Thyroid gland (tissue), 4 donors: ENCODE measurements around the gene ZZZ3. TPM values are rescaled to one million over a fixed set of nuclear protein-coding genes. Genes with fewer than 3 reads are reported as not detected.

Experiments used
- DNase-seq, 2 donors: peaks; one replicate each; pipeline ENCODE4 v3.0.0-alpha.2; 2019
- H3K27ac ChIP-seq, 3 donors: fragments of 200-600 bp; sonication (generic); 1 replicate in 2 of 3; 2 replicates in 1 of 3; pipeline ENCODE4 v1.5.1; 2016 to 2019; ENCODE audit warnings: mild to moderate bottlenecking in 1 of 3, moderate library complexity in 1 of 3
- H3K27me3 ChIP-seq: fragments of 200-600 bp; sonication (generic); one replicate; pipeline ENCODE4 v1.5.1; 2019
- H3K36me3 ChIP-seq, 2 donors: fragments of 200-600 bp; sonication (generic); one replicate each; pipeline ENCODE4 v1.5.1; 2016 to 2019
- H3K4me1 ChIP-seq, 2 donors: fragments of 200-600 bp; sonication (generic); one replicate each; pipeline ENCODE4 v1.5.1; 2017 to 2019
- H3K4me3 ChIP-seq, 3 donors: fragments of 200-600 bp; sonication (generic); replicated peaks in 1 of 3; 1 replicate in 2 of 3; 2 replicates in 1 of 3; pipeline ENCODE4 v1.5.1; 2016; ENCODE audit warnings: mild to moderate bottlenecking in 1 of 3
- H3K9me3 ChIP-seq: fragments of 200-600 bp; sonication (generic); one replicate; pipeline ENCODE4 v1.5.1; 2017
- POLR2A ChIP-seq, 2 donors: fragments of 450-650 bp; IDR thresholded peaks; one replicate each; pipeline ENCODE4 v1.6.1; 2017; ENCODE audit warnings: antibody characterized with exemption in 2 of 2, mild to moderate bottlenecking in 2 of 2, moderate library complexity in 1 of 2
- whole genome bisulfite sequencing, 2 donors: methylation state at CpG; one replicate each; pipeline ENCODE4 v1.1.5; 2017; 5-methylcytosine and 5-hydroxymethylcytosine counted together
- intact Hi-C: fragments of 100-400 bp; cut with DNase I; formaldehyde crosslinking; loops from one replicate; pipeline ENCODE4 v1.15.1; 2023
- small RNA-seq: library from RNA; depleted of rRNA; stranded (forward); fragments of <200 nt; gene quantifications from one replicate; pipeline ENCODE3, GENCODE V24; 2016
- total RNA-seq, 4 donors: library from RNA; depleted of rRNA; stranded (reverse); fragments of >200 nt; gene quantifications; one replicate each; pipeline ENCODE4 v1.2.3, GENCODE V29; 2016
- TF ChIP-seq, protein P1 (sequence below), 6 experiments: fragments of 200-600 bp in 3 of 6; fragments of 450-650 bp in 3 of 6; sonication (generic) in 3 of 6; IDR thresholded peaks; one replicate each; pipeline ENCODE4 v1.5.1; 2016 to 2019; ENCODE audit warnings: antibody characterized with exemption in 6 of 6, mild to moderate bottlenecking in 2 of 6, inconsistent platforms in 1 of 6, moderate library complexity in 1 of 6

ZZZ3 gene
- total RNA-seq, 4 donors from 2014 or later, result 114 to 178 (median 118) TPM

DNA sequence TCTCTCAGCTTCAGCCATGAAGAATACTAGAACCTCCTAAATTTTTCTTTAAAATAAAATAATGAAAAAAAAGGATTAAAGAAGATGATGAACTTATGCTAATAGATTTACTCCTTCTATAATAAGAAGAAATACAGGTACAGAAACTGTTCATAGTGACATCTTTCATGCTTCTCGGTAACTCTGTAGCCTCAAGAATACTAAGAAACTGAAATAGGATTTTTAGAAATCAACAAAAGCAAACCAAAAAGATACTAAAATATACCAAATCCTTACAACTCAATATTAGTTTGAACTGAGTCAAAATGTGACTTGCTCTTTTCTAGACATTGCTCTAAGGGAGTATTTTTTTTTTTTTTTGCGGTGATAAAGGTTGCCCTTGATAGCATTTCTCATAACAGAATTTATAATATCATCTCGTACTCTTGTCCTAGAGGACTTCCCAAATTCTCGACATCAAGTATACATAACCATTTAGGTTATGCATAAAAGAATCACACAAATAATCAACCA lies 42.8 kb downstream of the ZZZ3 start:
- H3K4me1 ChIP-seq, result peaks cover 0 to 4% of the 10 kb centered on the region in 2 donors
- intact Hi-C loops, result no loop called here
- no peak overlapping the region for H3K4me3 ChIP-seq
- no peak for DNase-seq
- 94 to 95% methylated on average over 4 of the region's 4 CpGs for WGBS, 2 donors
- H3K27me3 ChIP-seq, result no peaks in the 10 kb centered on the region
- TF ChIP-seq POLR2A (IDR thresholded peaks at IDR 0.05), result no peak
- TF ChIP-seq, protein P1, sequence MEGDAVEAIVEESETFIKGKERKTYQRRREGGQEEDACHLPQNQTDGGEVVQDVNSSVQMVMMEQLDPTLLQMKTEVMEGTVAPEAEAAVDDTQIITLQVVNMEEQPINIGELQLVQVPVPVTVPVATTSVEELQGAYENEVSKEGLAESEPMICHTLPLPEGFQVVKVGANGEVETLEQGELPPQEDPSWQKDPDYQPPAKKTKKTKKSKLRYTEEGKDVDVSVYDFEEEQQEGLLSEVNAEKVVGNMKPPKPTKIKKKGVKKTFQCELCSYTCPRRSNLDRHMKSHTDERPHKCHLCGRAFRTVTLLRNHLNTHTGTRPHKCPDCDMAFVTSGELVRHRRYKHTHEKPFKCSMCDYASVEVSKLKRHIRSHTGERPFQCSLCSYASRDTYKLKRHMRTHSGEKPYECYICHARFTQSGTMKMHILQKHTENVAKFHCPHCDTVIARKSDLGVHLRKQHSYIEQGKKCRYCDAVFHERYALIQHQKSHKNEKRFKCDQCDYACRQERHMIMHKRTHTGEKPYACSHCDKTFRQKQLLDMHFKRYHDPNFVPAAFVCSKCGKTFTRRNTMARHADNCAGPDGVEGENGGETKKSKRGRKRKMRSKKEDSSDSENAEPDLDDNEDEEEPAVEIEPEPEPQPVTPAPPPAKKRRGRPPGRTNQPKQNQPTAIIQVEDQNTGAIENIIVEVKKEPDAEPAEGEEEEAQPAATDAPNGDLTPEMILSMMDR (IDR thresholded peaks at IDR 0.05), result no peak
- no peak overlapping the region for H3K27ac ChIP-seq
- no peaks in the 10 kb centered on the region for H3K9me3 ChIP-seq
- no peaks in the 10 kb centered on the region for H3K36me3 ChIP-seq

DNA sequence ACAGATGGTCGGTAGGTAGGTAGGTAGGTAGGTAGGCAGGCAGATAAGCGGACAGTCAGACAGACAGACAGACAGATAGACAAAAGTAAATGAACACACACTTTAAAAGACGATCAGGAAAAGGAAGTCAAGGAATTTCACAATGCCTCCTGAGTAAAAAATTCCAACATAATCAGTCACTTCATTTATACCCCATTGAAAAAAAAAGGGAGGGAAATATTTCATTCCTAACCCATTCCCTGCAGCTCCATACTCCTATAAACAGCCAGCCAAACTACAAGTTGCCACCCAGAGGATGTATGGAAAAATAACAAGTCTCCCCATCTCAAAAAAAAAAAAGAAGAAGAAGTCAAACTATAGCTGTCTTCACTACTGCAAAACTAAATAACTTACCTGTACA lies 43.4 kb downstream of the ZZZ3 start:
- Histone ChIP-seq H3K4me1 (peaks cover 0 to 4% of the 10 kb centered on the region in 2 donors), H3K27me3 (no peaks in the 10 kb centered on the region), H3K9me3 (no peaks in the 10 kb centered on the region), H3K27ac (no peak overlapping the region), H3K36me3 (no peaks in the 10 kb centered on the region), H3K4me3 (no peak overlapping the region)
- intact Hi-C loops, result no loop called here
- TF ChIP-seq, protein P1 (IDR thresholded peaks at IDR 0.05), result no peak
- no peak for TF ChIP-seq POLR2A (IDR thresholded peaks at IDR 0.05)
- DNase-seq, result no peak
- WGBS, 2 donors, result 64 to 80% methylated on average over 3 of the region's 3 CpGs

DNA sequence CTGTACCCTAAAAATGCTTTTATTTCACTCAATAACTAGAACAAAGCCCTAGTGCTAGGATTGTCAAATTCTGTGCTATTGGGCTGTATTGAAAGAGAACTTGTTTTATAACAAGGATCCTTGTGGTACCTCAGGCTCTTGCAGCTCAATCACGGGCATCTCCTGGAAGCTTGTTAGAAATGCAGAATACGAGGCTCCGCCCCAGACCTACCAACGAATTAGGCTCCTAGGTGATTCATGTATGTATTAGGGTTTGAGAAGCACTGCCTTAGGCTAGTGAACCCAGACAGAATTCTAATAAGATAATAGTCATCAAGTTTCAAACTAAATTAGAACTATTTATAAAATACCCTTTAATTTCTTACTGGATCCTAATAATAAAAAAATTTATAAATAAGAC lies 45.6 kb downstream of the ZZZ3 start:
- Histone ChIP-seq H3K4me3 (no peak overlapping the region), H3K36me3 (peaks cover 7% of the 10 kb centered on the region in 2 donors), H3K9me3 (no peaks in the 10 kb centered on the region), H3K27me3 (no peaks in the 10 kb centered on the region), H3K4me1 (no peaks in the 10 kb centered on the region), H3K27ac (no peak overlapping the region)
- TF ChIP-seq POLR2A (IDR thresholded peaks at IDR 0.05), result no peak
- intact Hi-C loops, result no loop called here
- WGBS, 2 donors, result 92 to 97% methylated on average over 4 of the region's 4 CpGs
- no peak for DNase-seq

Small RNA genes lying within 50 kb of the gene (small RNA-seq; reads per million reads assigned to genes)
- gene RN7SL370P, result not detected

Other genes with a start within 250 kb of the ZZZ3 start
- gene USP33, start 77.2 kb upstream of the ZZZ3 start, total RNA-seq, result 100 to 1,000 TPM in 2 of 4 donors, 10 to 100 TPM in 2; 96.2 to 130 (median 105) TPM
- gene MIGA1, start 97.0 kb upstream of the ZZZ3 start, total RNA-seq, result 10 to 100 TPM; 25.8 to 34.6 (median 30.5) TPM
- gene NEXN, start 206.0 kb upstream of the ZZZ3 start, total RNA-seq, result 10 to 100 TPM in 3 of 4 donors, 1 to 10 TPM in 1; 5.7 to 16.5 (median 11.0) TPM